ENCODE measurements around the gene ATM.

DNA sequence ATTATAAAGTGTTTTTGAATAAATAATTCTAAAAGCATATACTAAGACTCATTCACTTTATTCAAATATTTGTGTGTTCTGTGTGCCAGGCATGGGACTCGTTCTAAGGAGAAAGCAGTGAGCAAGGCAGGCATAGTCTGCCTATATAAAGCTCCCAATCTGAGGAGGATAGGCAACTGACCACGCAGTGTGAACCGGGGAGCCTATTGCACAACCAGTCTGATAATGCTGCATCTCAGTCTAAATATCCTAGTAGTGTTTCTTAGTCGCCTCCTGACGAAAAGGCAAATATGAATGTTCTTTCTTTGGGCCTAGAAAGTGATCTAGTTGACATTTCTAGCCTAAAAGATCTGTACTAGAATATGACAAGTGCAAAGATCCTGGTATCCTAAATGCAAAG, 146.2 kb downstream of the ATM start:
- TF ChIP-seq, protein P1, sequence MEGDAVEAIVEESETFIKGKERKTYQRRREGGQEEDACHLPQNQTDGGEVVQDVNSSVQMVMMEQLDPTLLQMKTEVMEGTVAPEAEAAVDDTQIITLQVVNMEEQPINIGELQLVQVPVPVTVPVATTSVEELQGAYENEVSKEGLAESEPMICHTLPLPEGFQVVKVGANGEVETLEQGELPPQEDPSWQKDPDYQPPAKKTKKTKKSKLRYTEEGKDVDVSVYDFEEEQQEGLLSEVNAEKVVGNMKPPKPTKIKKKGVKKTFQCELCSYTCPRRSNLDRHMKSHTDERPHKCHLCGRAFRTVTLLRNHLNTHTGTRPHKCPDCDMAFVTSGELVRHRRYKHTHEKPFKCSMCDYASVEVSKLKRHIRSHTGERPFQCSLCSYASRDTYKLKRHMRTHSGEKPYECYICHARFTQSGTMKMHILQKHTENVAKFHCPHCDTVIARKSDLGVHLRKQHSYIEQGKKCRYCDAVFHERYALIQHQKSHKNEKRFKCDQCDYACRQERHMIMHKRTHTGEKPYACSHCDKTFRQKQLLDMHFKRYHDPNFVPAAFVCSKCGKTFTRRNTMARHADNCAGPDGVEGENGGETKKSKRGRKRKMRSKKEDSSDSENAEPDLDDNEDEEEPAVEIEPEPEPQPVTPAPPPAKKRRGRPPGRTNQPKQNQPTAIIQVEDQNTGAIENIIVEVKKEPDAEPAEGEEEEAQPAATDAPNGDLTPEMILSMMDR (IDR thresholded peaks at IDR 0.05) = no peak
- no peak for TF ChIP-seq POLR2A (IDR thresholded peaks at IDR 0.05)
